Pancreas (tissue), 10 donors: Measurements from ENCODE around the gene MCM10. TPM values are rescaled to one million over a fixed set of nuclear protein-coding genes. Genes with fewer than 3 reads are reported as not detected.
A peak's percentile ranks its signal among the peaks of the same experiment; 100 is the strongest.

Experiments
- ATAC-seq, 4 donors: fragments of 200-7000 bp; cut with Tn5 transposase; one replicate each; pipeline versions ENCODE4 v1.8.0 to v1.9.1; 2020; ENCODE audit warnings: mild to moderate bottlenecking in 4 of 4, moderate library complexity in 4 of 4
- DNase-seq, 6 donors: peaks; one replicate each; pipeline ENCODE4 v3.0.0-alpha.2; 2020
- FAIRE-seq: peaks from 2 replicates; lab custom pipeline; 2012; peaks lifted over from hg19 to GRCh38; lab: Jason Lieb, UNC
- H3K27ac ChIP-seq, 4 donors: fragments of 200-600 bp; sonication (generic); 1 replicate in 3 of 4; 2 replicates in 1 of 4; pipeline versions ENCODE4 v1.5.0 to v1.8.0; 2020
- H3K27me3 ChIP-seq, 4 donors: fragments of 200-600 bp; one replicate each; pipeline ENCODE4 v1.8.0; 2021
- H3K36me3 ChIP-seq, 3 donors: fragments of 200-600 bp; sonication (generic) in 1 of 3; one replicate each; pipeline versions ENCODE4 v1.5.0 to v1.8.0; 2020 to 2021
- H3K4me1 ChIP-seq, 3 donors: fragments of 200-600 bp; one replicate each; pipeline ENCODE4 v1.8.0; 2021
- H3K4me3 ChIP-seq, 4 donors: fragments of 200-600 bp; sonication (generic) in 2 of 4; one replicate each; pipeline versions ENCODE4 v1.5.0 to v1.8.0; 2020 to 2021
- H3K9me3 ChIP-seq, 4 donors: fragments of 200-600 bp; one replicate each; pipeline ENCODE4 v1.8.0; 2021
- WGBS, 2 donors: extraction: QIAGEN DNeasy Blood & Tissue Kit; methylation state at CpG; one replicate each; pipeline ENCODE4 v1.1.7; 2013; 5-methylcytosine and 5-hydroxymethylcytosine counted together
- intact Hi-C, 3 donors: fragments of 100-400 bp; cut with DNase I; formaldehyde crosslinking; loops; one replicate each; pipeline versions ENCODE4 v1.11.1 to v1.14.2; 2022
- polyA plus RNA-seq, 2 donors: library from polyadenylated mRNA; stranded (reverse); fragments of 200-250 nt; gene quantifications; one replicate each; pipeline ENCODE4 v1.2.3, GENCODE V29; 2013
- total RNA-seq, 6 donors: library from RNA; stranded (reverse); fragmentation: NEBNext Ultra II Directional in 4 of 6; extraction: Animal tissue kit (Norgen Biotek cat#: 25700) in 4 of 6; gene quantifications; one replicate each; pipeline versions ENCODE4 v1.2.1 to v1.2.4, GENCODE V29; 2021 to 2023
- TF ChIP-seq, protein P1 (sequence below), 4 donors: fragments of 200-600 bp; sonication (generic) in 3 of 4; IDR thresholded peaks; one replicate each; pipeline versions ENCODE4 v1.5.0 to v1.8.0; 2021; ENCODE audit warnings: antibody characterized with exemption in 4 of 4
- donor health status: healthy with polysubstance abuse.
- donor health status: DM: no; HTN: no; CAD: no; lungs with moderate emphysema.
- donor health status: DM: no; HTN: no; CAD: no.
- donor health status: control.
- donor health status: control.
- donor health status: Bipolar disorder and iron deficiency.
- donor health status: DM: yes; HTN: yes; CAD: no.
- donor health status: DM: no; HTN: no; CAD: no.
- donor health status: DM: no; HTN: no; CAD: no.
- donor health status: DM: yes; HTN: yes; CAD: no.

Gene MCM10
- total and polyA plus RNA-seq, 8 donors = 0.05 to 0.35 (median 0.28) TPM; not detected in 1

GRCh38 chr10:13180788-13181187 is 19.4 kb downstream of the MCM10 start:
- ATAC-seq (no peak), DNase-seq (no peak), FAIRE-seq (no peak)
- no peak overlapping the region for H3K4me3 ChIP-seq
- no peaks in the 10 kb centered on the region for H3K27me3 ChIP-seq
- TF ChIP-seq, protein P1, sequence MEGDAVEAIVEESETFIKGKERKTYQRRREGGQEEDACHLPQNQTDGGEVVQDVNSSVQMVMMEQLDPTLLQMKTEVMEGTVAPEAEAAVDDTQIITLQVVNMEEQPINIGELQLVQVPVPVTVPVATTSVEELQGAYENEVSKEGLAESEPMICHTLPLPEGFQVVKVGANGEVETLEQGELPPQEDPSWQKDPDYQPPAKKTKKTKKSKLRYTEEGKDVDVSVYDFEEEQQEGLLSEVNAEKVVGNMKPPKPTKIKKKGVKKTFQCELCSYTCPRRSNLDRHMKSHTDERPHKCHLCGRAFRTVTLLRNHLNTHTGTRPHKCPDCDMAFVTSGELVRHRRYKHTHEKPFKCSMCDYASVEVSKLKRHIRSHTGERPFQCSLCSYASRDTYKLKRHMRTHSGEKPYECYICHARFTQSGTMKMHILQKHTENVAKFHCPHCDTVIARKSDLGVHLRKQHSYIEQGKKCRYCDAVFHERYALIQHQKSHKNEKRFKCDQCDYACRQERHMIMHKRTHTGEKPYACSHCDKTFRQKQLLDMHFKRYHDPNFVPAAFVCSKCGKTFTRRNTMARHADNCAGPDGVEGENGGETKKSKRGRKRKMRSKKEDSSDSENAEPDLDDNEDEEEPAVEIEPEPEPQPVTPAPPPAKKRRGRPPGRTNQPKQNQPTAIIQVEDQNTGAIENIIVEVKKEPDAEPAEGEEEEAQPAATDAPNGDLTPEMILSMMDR (IDR thresholded peaks at IDR 0.05) = no peak
- no peak overlapping the region for H3K27ac ChIP-seq
- intact Hi-C loops = no loop called here
- H3K9me3 ChIP-seq = no peaks in the 10 kb centered on the region
- no peaks in the 10 kb centered on the region for H3K36me3 ChIP-seq
- H3K4me1 ChIP-seq = no peaks in the 10 kb centered on the region
- 95 to 96% methylated on average over 4 of the region's 4 CpGs for WGBS, 2 donors

GRCh38 chr10:13182424-13182823 is 21.1 kb downstream of the MCM10 start:
- no peak overlapping the region for H3K27ac ChIP-seq
- TF ChIP-seq, protein P1 (IDR thresholded peaks at IDR 0.05) = no peak
- DNase-seq (no peak), ATAC-seq (no peak), FAIRE-seq (no peak)
- intact Hi-C loops = no loop called here
- 70 to 83% methylated on average over 1 of the region's 1 CpG for WGBS, 2 donors
- no peak overlapping the region for H3K4me3 ChIP-seq
- H3K27me3 ChIP-seq = no peaks in the 10 kb centered on the region
- no peaks in the 10 kb centered on the region for H3K4me1 ChIP-seq
- no peaks in the 10 kb centered on the region for H3K9me3 ChIP-seq
- no peaks in the 10 kb centered on the region for H3K36me3 ChIP-seq

- no peak overlapping the region for H3K4me3 ChIP-seq
- H3K9me3 ChIP-seq = no peaks in the 10 kb centered on the region
- no peak for FAIRE-seq
- no peaks in the 10 kb centered on the region for H3K4me1 ChIP-seq
- ATAC-seq = no peak
- H3K36me3 ChIP-seq = no peaks in the 10 kb centered on the region
- H3K27me3 ChIP-seq = no peaks in the 10 kb centered on the region
- H3K27ac ChIP-seq = no peak overlapping the region
- DNase-seq = no peak
- intact Hi-C loops = no loop called here
- 77 to 78% methylated on average over 5 of the region's 5 CpGs for WGBS, 2 donors
- TF ChIP-seq, protein P1 (IDR thresholded peaks at IDR 0.05) = no peak
These were observed 22.3 kb downstream of the MCM10 start for GRCh38 chr10:13183625-13184024.

- no peaks in the 10 kb centered on the region for H3K4me1 ChIP-seq
- intact Hi-C loops = no loop called here
- H3K36me3 ChIP-seq = no peaks in the 10 kb centered on the region
- WGBS, 2 donors = 93 to 94% methylated on average over 2 of the region's 2 CpGs
- H3K9me3 ChIP-seq = no peaks in the 10 kb centered on the region
- no peak overlapping the region for H3K27ac ChIP-seq
- H3K27me3 ChIP-seq = no peaks in the 10 kb centered on the region
- FAIRE-seq = no peak
- ATAC-seq = no peak
- TF ChIP-seq, protein P1 (IDR thresholded peaks at IDR 0.05) = no peak
- no peak overlapping the region for H3K4me3 ChIP-seq
- DNase-seq = no peak
These were observed 22.9 kb downstream of the MCM10 start for GRCh38 chr10:13184276-13184675.

DNA sequence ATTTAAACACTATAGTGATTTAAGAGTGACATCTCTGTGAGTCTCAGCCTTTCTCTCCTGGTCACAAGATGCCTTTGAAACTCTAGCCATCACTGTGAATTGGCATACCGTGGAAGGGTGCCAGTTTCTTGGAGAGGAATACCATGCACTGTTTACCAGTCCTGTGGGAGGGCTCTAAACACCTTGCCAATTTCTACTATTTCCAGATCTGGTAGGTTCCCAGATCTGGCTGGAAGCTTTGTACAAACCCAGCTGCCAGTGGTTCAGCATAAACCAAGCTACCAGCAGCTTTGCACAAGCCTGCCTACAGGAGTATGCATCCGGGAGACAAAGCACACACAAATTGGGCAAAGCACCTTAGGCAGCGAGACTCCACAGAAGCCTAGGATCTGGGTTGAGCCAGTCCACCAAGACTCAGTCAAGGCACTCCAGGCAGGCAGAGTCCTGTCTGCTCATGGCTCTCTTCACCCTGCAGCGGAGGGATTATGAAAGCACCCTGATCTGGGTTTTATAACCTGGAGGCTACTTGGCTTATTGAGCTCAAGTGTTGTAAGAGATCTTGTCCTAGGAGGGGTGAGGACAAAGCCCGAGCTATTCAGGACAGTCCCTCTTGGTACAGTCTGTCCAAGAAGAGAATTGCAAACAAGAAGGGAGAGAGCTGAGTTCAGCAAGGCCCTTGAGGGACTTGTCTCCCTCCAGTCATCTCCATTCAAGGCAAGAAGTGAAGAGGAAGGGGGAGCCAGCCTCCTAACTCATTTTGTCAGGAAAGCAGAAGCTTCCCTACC is 23.6 kb downstream of the MCM10 start:
- DNase-seq (peak in 3 of 6 donors; percentile 11 to 33 (median 22)), FAIRE-seq (no peak), ATAC-seq (peak; percentile 35 to 82 (median 72))
- 65 to 72% methylated on average over 5 of the region's 5 CpGs for whole genome bisulfite sequencing, 2 donors
- Histone ChIP-seq H3K4me3 (no peak overlapping the region), H3K27ac (no peak overlapping the region), H3K9me3 (no peaks in the 10 kb centered on the region), H3K27me3 (no peaks in the 10 kb centered on the region), H3K4me1 (no peaks in the 10 kb centered on the region), H3K36me3 (no peaks in the 10 kb centered on the region)
- intact Hi-C loops = loop anchor here in 1 of 3 donors (5.0 kb wide), 1 partner anchor 207 kb away; no protein-coding TSS in a partner anchor
- TF ChIP-seq, protein P1 (IDR thresholded peaks at IDR 0.05) = no peak
